ENCODE results near the gene KLHL29.
"Not testable (repeated sequence)": the region's sequence is repeated elsewhere in the genome, so short reads cannot be mapped to it uniquely, and the experiment has no call there.

KLHL29 gene

GRCh38 chr2:23373666-23374065 lies 11.3 kb upstream of the KLHL29 start:
- no peak for DNase-seq (ENCODE audit: low spot score)

GRCh38 chr2:23375448-23375847 lies 9.5 kb upstream of the KLHL29 start:
- no peak for DNase-seq (ENCODE audit: low spot score)

- DNase-seq (ENCODE audit: low spot score): no peak
Measured at GRCh38 chr2:23376075-23376474, 8.9 kb upstream of the KLHL29 start.

GRCh38 chr2:23376972-23377371 lies 8.0 kb upstream of the KLHL29 start:
- DNase-seq (ENCODE audit: low spot score): no peak

GRCh38 chr2:23377771-23378170 lies 7.2 kb upstream of the KLHL29 start:
- DNase-seq (ENCODE audit: low spot score): no peak

GRCh38 chr2:23378496-23378895 lies 6.5 kb upstream of the KLHL29 start:
- DNase-seq (ENCODE audit: low spot score): no peak

GRCh38 chr2:23379220-23379695 lies 5.7 kb upstream of the KLHL29 start:
- no peak for DNase-seq (ENCODE audit: low spot score)

- no peak for DNase-seq (ENCODE audit: low spot score)
Measured at GRCh38 chr2:23380562-23381065, 4.4 kb upstream of the KLHL29 start.

GRCh38 chr2:23381084-23381483 lies 3.9 kb upstream of the KLHL29 start:
- DNase-seq (ENCODE audit: low spot score): no peak

GRCh38 chr2:23381485-23381884 lies 3.5 kb upstream of the KLHL29 start:
- DNase-seq (ENCODE audit: low spot score): no peak

- no peak for DNase-seq (ENCODE audit: low spot score)
Measured at GRCh38 chr2:23383100-23383499, 1.9 kb upstream of the KLHL29 start.

GRCh38 chr2:23385351-23385747 lies 370 bp downstream of the KLHL29 start:
- DNase-seq (ENCODE audit: low spot score): no peak

- DNase-seq (ENCODE audit: low spot score): peak; percentile 72
Measured at GRCh38 chr2:23385748-23386338, 864 bp downstream of the KLHL29 start.

- DNase-seq (ENCODE audit: low spot score): peak; percentile 71
Measured at GRCh38 chr2:23386339-23387220, 1.6 kb downstream of the KLHL29 start.

GRCh38 chr2:23387221-23387550 lies 2.2 kb downstream of the KLHL29 start:
- no peak for DNase-seq (ENCODE audit: low spot score)

GRCh38 chr2:23387845-23388244 lies 2.9 kb downstream of the KLHL29 start:
- no peak for DNase-seq (ENCODE audit: low spot score)

- no peak for DNase-seq (ENCODE audit: low spot score)
Measured at GRCh38 chr2:23388294-23388693, 3.3 kb downstream of the KLHL29 start.

GRCh38 chr2:23388756-23389514 lies 4.0 kb downstream of the KLHL29 start:
- DNase-seq (ENCODE audit: low spot score): no peak

- DNase-seq (ENCODE audit: low spot score): no peak
Measured at GRCh38 chr2:23390152-23390551, 5.2 kb downstream of the KLHL29 start.

- DNase-seq (ENCODE audit: low spot score): not testable (repeated sequence)
Measured at GRCh38 chr2:23391237-23391736, 6.3 kb downstream of the KLHL29 start.

- no peak for DNase-seq (ENCODE audit: low spot score)
Measured at GRCh38 chr2:23393722-23394121, 8.7 kb downstream of the KLHL29 start.

GRCh38 chr2:23394700-23395099 lies 9.7 kb downstream of the KLHL29 start:
- DNase-seq (ENCODE audit: low spot score): no peak

Data from left forelimb (tissue), 1 donor.